Stimulated activated CD8-positive, alpha-beta memory T cell treated with anti-CD3 and anti-CD28 coated beads, Interleukin-7, amount 100 ng/mL, for 1 hour (primary cell): ENCODE results near the gene MBNL3.

Source experiments
- DNase-seq, 2 donors: peaks; one replicate each; pipeline ENCODE4 v3.0.0-alpha.2; 2020; ENCODE audit warnings: low read depth in 2 of 2

MBNL3 gene

DNA sequence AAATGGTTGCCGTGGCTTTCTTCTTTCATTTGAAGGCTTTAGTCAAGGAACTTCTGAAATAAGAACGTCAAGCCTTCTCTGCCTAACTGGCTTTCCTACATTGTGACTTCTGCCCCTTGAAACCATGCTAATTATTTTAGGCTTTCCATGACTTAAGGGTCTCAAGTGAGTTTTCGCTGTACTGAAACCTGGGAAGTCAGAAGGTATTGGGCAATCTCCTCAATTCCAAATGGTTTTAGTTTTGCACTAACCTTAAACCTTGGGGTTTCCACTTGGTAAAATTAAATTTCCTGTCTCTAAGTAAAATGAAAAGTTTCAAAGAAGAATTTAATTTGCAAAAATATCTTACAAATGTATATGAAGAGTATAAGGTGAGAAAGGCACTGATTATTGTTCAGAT lies 73.8 kb downstream of the MBNL3 start:
- no peak for DNase-seq

DNA sequence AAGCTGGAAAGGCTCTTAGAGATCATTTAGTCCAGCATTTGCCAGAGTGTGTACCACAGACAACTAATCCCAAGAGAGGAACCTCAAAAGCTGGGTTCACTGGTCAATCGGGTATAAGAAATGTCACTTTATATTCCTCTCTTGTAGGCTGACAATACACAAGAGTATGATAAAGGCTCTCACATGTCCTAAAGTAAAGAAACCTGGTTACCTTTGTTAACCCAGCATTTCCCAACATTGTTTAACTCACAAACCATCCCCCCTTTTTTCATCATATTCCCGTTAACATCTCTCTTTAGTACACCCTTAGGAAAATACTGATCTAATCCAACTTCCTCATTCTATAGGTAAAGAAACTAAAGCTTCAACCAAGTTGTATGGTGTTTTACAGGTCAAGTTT lies 74.4 kb downstream of the MBNL3 start:
- DNase-seq = no peak

DNA sequence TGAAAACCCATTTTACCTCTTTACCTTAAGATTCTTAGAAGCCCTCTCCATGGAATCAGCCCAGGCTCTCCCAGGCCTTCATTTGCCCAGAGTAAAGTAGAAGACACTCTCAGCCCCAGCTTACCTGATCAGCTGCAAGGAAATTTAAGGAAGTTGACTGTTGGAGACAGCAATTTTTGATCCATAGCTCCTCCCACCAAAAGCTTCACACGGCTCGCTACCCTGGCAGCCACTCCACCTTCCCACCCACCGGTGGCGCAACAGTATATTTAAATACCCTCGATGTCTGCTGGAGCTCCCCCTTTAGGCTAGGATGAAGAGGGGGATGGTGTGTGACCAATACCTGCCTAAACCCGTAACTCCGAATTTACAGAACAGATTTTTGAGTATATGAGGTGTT lies 75.4 kb downstream of the MBNL3 start:
- no peak for DNase-seq

DNA sequence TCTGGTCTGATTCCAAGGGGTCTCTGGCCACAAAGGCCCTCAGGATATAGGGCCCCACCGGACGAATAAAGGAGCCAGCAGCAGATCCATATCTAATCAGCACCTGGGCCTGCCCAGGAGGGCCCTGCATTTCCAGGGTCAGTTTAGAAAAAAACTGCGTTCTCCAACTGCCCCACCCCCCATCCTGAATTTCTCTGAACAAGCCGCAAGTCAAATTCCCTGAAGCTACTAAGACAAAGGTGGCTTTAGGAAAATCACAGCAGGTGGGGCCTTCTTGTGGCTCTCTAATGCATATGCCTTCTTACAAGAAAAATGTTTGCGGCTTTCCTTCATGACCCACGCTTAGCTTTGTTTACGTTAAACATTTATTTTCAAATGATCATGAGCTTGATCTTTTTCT lies 76.6 kb downstream of the MBNL3 start:
- DNase-seq = no peak

DNA sequence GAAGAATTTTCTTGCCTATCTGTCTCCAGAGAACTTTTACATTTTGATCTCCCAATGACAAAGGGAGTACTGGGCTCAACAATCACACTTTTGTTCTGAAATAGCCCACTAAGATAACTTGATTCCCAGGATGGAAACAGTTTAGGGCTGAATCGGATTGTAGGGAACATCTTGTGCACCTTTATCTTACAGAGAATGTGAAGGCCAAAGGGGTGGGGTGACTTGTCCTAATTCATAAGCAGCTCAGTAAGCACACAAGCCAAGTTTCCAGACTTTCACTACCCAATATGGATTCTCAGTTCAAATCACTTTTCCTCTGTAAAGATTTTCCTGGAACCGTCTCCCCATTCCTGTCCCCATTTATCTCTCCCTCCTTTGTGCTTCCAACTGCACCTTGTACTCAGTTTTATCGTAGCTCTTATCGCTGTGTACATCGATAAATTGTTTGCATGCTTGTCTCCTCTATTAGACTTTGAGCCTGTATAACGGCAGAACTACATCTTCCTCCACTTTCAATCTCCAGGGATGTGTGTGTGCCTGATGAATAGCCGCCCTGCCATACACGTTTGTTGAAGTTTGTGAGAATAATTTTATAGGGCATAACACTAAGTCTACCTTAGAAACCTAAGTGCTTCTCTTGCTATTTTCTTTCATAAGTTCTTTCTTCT lies 77.4 kb downstream of the MBNL3 start:
- no peak for DNase-seq

DNA sequence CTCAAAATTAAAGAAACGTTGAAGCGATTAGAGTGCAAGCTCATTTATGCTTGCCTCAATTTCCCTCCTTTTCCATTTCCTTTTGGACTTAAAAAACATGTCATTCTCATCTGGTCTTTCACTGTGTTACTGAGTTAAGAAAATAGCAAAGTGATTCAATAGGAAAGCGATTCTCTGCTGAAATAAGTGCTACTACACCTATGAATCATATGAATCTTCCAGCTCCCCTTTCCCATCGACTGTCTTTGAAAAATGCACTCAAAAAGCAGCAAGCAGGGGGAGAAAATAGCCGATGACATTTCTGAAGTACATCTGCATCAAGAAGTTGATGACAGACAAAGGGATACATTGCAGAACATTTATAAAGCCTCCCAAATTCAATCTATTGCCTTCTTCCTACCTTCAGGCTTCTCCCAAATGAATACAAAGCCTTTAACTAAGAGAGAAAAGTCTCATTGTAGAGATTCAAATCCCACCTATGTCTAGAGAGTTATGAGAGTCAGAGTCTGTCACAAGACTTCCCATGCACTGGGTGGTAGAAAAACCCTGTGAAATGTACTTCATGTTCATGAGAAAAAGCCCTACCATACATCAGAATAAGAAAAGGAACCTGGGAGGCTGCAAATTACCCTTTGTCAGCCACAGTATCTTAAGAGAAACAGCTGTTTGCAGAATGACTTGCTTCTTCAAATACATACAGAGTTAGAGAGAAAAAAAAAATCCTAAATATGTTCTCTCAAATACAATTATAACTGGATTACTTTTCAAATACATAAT lies 78.9 kb downstream of the MBNL3 start:
- no peak for DNase-seq

DNA sequence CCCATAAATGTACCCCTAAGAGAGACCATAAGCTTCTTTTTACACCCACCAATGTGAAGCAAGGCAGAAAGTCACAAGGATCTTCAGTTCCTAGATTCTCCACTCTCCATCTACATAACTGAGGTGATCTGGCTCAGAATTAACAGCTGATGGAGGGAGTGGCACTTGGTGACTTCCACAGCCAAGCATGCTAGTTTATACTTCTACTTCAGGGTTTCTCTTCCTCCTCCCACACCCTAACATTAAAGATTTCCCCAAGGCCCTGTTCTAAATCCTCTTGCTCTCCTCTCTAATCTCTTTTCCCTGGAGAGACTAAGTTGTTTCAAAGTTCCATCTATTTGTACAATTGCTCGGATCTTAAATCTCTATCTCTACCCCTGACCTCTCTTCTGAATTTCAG lies 81.1 kb downstream of the MBNL3 start:
- no peak for DNase-seq

DNA sequence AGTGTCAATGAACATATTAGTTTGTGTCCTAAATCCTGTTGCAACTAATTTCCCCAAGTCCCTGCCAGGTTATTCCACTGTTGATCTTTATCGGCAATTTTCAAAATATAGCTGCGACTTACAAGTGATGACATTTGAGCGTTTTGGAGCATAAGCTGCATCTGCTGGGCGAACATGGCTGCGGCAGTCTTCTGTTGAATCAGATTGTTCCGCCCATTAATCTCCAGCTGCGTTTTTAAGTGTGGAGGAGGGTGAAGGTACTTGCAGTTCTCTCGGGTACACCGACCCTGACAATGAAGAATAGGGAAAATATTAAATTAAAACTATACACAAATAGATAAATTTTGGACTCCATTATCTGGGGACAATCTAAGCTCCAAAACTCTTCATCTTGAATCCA lies 82.7 kb downstream of the MBNL3 start:
- no peak for DNase-seq

DNA sequence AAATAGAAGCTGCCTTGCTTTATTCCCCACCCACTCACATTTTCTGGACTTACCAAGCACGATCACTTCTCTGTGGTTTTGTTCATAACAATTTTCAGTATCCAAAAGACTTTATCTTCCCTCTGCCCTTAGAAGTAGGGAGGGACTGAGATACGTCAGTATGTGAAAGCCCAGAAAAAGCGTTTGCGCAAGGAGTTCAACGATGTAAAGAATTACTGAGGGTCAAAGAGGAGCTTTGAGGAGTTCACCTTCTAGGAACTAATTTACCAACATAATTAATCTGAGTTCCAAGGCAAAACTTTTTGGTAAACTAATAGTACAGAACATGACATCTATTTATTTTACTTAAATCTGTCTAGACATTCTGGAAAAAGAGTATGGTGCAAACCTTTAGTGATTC lies 84.6 kb downstream of the MBNL3 start:
- no peak for DNase-seq

DNA sequence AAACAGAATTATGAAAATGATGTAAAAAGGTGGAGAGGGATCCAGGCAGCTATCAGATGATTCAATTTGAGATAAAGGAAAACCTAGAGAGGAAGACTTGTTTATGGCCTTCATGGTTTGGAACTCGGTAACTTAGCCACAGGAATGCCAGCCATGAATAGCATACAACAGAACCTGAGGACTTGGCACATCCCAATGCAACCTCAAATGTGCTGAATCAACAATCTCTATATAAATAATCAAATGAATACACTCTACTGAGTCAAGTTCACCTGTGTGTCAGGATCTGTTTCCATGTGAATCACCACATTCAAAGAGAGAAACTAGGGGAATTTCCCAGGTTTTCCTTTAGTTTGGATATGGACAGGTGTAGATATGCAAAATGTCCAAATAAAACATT lies 86.9 kb downstream of the MBNL3 start:
- no peak for DNase-seq

DNA sequence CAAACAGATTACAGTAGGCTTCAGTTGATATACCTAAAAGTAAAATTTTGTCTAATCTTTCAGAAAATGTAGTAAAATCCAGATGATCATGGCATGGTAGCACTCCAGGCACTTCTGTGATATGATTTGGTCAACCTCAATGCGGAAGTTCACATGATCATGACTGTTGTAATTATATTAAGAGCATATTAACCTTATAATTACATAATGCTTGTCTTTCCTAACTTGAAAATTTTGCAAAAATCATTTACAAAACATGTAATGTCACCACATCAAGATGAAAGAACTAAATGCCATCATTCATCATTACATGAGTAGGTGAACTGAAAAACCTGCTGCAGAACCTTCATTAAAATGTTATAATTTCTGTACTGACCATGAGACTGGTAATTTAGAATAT lies 88.1 kb downstream of the MBNL3 start:
- DNase-seq = no peak

DNA sequence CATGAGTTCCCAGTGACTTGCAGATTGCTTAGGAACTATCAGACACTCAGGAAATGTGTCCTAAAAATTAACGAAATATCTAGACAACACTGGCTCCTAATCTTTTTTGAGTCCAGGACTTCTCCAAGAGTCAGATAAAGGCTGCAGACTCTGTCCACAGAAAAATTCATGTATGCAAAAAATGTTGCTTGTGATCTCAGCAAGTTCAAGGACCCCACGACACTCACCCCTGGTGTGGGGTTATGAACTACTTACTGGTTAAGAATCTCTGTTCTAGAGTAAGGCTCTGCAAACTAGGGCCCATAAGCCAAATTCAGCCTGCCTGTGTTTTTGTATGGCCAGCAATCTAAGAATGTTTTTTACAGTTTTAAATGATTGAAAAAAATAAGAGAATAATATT lies 93.2 kb downstream of the MBNL3 start:
- DNase-seq = no peak

DNA sequence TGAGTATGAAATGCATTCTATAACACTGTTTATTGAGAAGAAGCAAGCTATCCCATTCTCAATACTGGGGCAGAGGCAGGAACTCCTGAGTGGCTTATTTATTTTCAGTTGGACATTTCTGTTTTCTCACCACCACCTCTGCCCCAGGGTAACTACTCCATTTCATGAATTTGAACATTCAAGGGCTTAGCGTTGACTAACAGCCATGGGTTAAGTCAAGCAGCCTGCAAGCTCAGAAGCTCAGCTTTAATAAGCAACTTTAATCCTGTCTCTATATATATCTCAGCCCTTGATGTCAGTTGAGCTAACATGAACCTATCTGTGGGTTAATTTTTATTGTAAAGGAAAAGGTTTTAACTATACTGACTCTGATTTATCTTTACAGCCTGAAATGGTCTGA lies 93.8 kb downstream of the MBNL3 start:
- DNase-seq = no peak

DNA sequence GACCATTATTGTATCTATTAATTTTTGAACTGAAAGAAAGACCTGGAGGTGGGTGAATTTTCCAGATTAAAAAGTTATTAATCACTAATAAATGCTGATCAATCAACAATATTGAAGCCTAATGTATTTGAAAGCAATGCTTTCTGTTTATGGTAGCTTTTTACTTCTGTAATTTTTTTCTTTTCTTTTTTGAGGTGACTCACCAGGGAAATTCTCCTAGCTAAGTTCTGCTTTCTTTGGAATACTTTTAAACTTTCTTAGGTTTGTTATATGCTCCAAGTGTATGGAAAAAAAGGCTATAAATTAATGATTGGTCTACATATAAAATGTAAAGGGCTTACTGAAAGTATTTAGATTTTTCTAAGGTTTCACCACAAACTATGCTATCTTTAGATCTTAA lies 94.2 kb downstream of the MBNL3 start:
- DNase-seq = no peak

DNA sequence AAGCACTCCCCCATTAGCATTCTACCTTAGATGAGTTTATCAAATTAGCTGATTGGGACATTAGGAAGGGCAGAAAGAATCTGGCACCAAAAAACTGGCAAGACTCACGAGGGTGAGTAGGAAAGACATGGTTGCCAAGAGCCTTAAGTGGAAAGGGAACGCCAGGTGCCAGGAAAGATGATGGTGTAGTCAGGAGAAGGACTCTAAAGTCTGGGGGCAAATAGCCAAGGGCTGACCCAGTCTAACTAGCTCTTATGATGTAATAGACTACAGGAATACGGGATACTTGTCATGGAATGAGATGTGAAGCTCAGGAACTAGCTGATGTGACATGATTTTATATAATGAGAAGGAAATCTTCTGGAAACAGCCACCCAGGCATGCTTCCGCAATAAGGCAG lies 94.8 kb downstream of the MBNL3 start:
- DNase-seq = no peak

DNA sequence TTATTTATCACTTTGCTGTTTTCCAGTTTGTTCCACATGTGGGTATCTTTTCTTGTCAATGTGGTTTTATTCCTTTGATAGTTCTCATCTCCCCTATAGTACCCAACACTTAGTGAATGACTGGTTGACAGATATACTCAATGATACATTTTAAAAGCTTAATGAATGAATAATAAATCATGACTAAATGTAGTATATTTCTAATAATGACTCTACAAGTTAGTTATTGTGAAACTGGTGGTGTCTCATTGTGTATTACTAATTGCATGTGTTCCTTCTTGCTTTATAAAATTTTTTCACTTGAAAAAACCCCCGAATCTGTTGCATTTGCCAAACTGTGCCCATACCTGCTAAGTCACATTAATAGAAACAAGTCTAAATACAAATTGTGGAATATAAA lies 95.4 kb downstream of the MBNL3 start:
- DNase-seq = no peak

DNA sequence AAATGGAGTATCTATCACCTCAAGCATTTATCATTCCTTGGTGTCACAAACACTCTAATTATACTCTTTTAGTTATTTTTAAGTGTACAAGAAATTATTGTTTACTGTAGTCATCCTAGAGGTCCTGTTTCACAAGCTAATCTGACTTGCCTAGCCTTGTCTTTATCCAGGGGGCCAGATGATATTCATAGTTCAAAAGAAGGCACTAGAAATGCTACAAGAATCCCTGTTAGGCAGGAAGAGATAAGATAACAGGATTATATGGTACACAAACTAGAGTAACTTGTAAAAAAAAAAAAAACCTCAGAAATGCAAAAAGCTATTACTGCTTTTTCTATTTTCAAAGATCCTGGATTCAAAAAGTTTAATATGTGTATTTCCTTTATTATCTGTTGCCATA lies 95.8 kb downstream of the MBNL3 start:
- no peak for DNase-seq

DNA sequence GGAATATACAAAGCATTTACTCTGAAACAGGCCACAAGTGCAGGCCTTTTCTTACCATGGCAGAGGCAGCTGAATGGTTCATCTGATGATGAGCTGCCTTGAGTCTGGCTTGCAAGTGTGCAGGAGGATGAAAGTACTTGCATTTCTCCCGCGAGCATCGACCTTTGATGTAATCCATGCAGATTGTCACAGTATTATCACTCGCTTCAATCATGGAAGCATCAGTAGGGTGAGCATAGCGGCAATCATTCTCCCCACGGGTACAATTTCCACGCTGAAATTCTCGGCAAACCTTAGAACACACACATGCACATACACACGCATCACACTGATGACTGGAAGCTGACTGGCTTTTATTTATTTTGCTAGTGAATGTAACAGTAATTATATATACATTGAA lies 98.0 kb downstream of the MBNL3 start:
- no peak for DNase-seq

DNA sequence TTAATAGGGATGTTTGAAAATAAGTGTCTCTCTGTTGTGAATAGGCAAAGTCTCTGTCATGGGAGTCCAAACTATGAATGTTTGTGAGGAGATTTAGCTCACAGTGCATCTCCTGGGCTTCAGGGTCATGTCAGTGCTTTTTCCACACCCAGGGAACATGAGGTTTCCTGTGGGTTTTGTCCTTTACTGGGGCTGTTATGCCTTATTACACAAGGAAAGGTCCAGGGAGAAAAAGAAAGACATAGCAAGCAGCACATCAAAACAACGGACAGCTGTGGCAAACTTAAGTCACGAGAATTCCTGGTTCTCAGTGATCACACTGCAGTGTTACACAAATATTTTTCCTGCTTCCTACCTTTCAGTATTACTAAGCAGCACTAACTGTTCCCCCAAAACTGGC lies 99.4 kb downstream of the MBNL3 start:
- DNase-seq = no peak

DNA sequence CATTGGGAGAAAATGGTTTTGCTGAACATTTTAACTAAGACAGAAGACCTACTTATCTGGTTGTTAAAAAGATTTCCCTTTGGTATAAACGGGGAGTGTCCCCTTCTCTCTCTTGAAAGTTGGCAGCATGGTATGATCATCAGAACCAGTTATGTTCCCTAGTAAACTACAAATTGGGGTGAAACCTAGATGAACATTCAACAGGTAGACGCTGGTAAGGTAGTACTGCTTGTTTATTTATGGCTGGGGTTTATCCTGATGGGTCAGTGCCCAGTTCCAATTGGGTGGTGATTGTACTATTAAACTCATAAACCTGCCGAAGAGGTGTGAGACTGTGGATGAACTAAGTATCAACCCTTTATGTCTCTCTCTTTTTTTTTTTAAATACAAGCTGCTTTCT lies 100.5 kb downstream of the MBNL3 start:
- no peak for DNase-seq

DNA sequence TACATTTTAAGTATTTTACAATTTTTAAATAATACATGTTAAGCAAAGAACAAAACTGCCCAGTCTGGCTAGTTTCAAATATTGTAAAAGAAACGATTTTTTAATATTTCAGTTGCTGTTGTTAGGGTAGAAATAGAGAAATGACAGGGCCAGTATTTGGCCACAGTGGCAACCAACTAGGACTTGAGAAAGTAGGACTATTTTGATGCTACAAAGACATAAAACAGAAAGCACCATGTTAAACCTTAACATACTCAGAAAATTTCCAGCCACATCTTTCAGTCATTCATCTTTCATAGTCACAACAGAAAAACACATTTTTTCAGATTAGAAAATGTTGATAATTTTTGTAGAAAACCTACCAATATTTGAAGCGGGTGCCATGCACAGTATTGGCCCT lies 104.5 kb downstream of the MBNL3 start:
- DNase-seq = no peak

DNA sequence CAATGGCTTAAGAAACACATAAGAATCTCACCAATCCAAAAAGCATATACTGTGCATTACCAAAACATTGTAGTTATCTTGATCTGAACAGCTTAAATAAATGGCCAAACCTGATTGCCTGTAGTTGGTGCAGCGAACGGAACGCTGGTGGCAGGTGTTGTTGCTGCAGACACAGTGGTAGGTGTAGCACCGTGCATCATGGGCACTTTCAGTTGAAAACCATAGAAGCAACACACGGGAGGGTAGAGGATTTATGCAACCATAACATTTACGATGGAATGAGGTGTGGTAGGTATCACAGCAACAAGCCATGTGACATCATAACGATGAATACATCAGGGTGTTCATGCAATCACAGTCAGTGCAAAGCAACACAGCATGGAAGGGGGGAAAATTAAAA lies 106.8 kb downstream of the MBNL3 start:
- no peak for DNase-seq

DNA sequence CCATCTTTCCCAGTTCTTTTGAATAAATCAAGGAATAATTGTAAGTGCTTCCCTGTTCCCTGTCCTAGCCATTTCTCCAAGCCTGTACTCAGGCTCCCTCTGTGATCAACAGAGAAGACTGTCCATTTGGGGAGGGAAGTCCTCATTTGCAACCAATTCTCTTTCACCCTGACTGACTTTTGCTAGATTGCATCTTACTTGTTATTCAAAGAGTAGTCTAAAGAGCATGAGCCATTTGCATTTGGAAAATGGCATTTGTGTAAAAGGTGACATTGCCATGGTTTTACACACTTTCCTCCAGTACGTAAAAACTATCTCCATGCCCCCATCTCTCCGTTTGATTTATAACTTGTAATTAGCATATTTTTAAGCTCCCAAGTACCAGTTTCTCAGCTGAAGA lies 110.6 kb downstream of the MBNL3 start:
- DNase-seq = no peak

DNA sequence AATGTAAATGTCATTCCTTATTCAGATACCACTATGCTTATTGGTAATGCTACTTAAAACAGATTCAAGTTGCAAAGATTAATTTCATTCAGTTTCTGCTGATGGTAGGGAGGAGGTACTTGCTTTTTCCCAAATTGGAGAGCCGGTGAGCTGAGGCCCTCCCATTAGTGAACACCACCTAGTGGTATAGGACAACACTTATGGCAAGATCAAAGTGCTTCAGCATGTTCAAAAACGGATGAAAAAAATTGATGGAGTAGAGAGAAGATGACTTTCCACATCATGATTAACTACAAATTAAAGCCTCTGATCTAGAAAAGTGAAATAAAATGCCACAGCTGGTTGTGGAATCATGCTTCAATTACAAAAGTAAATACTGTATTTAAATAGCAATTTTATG lies 112.9 kb downstream of the MBNL3 start:
- no peak for DNase-seq
